NOMO-1 (cell line): ENCODE data around the gene RNF180.
"Not testable (repeated sequence)": the region's sequence is repeated elsewhere in the genome, so short reads cannot be mapped to it uniquely, and the experiment has no call there.

Source experiments
- DNase-seq, 2 experiments: peaks; one replicate each; lab custom pipeline; 2025; ENCODE audit not compliant: unreplicated experiment in 2 of 2; lab: John Stamatoyannopoulos, UW

Gene RNF180

GRCh38 chr5:64269164-64269563, 103.5 kb downstream of the RNF180 start:
- DNase-seq: peak; percentile 9 to 50

- no peak for DNase-seq
Measured at GRCh38 chr5:64273276-64273675, 107.6 kb downstream of the RNF180 start.

- no peak for DNase-seq
Measured at GRCh38 chr5:64285188-64286130, 119.8 kb downstream of the RNF180 start.

DNA sequence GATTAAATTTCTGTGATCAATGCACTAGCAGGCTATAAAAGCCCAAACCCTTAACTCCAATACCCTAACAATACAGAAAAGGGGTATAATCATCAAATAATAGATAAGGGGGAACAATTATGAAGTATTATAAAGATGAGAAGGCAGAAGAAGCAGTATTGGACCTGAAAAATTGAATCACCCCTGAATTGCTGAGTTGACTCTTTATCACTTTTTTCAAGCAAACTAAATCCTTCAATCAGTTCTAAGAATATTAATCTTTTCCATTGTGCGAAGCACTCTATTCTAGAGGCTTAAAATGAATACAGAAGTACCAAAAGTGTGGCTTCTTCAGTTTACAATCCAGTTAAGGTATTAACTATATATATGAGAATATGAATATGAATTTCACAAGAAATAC, 120.7 kb downstream of the RNF180 start:
- no peak for DNase-seq

- DNase-seq: not testable (repeated sequence)
Measured at GRCh38 chr5:64288496-64288895, 122.9 kb downstream of the RNF180 start.

GRCh38 chr5:64292611-64293215, 127.1 kb downstream of the RNF180 start:
- no peak for DNase-seq

- no peak for DNase-seq
Measured at GRCh38 chr5:64295101-64295500, 129.5 kb downstream of the RNF180 start.

GRCh38 chr5:64298586-64298985, 132.9 kb downstream of the RNF180 start:
- no peak for DNase-seq

DNA sequence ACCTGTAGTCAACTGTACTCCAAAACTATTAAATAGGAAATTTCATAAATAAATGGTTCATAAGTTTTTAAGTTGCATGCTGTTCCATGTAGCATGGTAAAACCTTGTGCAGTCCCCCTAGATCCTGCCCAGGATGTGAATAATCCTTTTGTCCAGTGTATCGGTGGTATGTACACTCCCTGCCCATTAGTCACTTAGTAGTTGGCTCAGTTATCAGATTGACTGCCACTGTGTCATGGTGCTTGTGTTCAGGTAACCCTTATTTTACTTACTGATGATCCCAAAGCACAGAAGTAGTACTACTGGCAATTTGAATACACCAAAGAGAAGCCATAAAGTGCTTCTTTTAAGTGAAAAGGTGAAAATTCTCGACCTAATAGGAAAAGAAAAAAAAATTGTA, 134.2 kb downstream of the RNF180 start:
- DNase-seq: no peak

DNA sequence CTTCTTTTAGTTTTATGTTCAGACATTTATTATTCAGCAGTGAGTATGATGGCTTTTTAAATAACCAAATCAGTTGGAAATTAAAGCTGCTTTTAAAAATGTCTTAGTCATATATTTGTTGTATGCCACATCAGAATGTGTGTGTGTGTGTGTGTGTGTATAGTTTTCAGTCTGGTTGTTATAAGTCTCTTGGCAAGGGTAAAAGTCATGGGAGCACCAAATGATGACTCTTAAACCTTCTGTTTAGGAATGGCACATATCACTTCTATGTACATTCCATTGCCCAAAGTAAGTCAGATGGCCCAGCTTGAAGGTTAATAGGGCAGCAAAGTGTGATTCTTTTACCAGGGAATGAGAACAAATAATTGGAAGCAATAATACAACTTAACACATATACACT, 135.9 kb downstream of the RNF180 start:
- no peak for DNase-seq

GRCh38 chr5:64308135-64308534, 142.5 kb downstream of the RNF180 start:
- DNase-seq: no peak

DNA sequence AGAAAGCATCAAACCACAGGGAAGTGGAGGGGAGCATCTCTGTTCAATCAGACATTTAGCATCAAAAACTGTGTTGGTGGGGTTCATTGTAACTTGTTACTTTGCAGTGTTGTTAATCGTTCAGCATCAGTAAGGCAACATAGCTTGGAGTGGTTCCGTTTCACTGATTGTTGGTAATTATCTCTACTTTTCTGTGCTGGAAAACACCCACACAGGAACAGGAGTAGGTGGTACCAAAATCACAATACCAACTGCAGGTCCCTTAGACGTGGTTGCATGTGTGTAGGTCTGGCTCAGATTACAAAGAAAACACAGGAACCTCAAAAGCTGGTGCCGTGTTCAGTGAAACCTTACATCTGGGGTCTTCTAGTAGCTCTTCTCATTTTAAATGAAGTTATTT, 146.8 kb downstream of the RNF180 start:
- DNase-seq: no peak

DNA sequence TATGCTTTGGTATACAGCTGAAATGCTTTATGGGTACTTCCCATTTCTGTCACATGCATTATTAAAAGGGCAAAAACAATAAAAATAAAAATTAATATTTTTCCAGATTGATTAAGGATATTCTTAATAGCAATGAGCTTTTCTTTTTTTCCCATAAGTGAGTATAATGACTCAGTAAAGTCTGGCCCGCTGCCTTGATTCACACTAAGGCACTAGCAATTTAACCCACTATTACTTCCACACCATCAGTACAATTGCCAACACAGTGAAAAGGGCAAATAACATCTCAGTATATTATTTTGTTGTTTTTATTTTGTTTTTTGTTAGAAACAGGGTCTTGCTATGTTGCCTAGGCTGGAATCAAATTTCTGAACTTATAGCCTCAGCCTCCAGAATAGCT, 150.1 kb downstream of the RNF180 start:
- no peak for DNase-seq

GRCh38 chr5:64318175-64318574, 152.5 kb downstream of the RNF180 start:
- no peak for DNase-seq

- no peak for DNase-seq
Measured at GRCh38 chr5:64323591-64323990, 157.9 kb downstream of the RNF180 start.

DNA sequence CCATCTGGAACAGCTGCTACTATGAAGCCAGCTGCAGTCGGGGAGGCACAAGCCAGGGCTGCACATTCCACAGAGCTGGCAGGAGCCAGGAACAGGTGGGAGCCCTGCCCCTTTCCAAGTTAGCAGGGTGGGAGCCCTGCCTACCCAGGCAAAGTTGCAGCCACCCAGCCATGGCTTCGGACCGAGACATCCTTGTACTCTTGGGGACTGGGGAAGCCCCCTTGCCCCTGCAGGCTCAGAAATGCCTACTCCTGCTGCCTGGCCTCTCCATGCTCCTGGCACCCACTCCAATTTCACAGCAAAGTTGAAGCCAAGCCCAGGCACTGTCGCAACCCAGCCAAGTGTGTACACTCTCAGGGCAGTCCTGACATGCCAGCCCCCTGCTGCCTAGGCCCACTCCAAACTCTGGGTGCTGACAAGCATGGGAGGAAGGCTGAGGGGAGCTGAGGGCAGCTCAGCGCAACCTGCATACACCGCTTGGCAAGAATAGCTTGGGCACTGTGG, 165.1 kb downstream of the RNF180 start:
- DNase-seq: no peak

DNA sequence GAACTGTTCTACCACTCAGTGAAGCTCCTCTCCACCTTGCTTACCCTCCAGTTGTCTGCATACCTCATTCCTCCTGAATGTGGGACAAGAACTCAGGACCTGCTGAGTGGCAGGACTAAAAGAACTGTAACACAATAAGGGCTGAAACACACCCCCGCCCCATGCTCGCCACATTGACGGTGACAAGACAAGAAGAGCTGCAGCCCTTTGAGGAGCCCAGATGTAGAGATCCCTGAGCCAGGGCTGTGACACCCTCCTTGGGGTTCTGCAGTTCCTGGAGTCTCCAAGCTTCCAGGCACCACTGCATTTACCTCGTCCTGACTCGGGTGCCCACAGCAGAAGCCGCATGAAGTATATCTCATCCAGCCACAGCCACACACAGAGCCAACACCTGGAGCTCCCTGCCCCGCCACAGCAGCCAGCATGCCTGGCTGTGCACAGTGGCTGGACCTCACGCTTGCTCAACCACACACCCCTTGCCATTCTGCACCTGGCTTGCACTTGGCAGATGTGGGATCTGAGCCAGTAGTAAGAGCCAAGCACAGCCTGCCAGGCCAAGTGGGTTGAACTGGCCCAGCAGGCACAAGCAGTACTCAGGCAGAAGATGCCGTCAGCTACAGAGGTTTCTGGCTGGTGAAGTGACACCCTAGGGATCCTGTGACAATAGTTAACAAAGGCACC, 166.1 kb downstream of the RNF180 start:
- no peak for DNase-seq

DNA sequence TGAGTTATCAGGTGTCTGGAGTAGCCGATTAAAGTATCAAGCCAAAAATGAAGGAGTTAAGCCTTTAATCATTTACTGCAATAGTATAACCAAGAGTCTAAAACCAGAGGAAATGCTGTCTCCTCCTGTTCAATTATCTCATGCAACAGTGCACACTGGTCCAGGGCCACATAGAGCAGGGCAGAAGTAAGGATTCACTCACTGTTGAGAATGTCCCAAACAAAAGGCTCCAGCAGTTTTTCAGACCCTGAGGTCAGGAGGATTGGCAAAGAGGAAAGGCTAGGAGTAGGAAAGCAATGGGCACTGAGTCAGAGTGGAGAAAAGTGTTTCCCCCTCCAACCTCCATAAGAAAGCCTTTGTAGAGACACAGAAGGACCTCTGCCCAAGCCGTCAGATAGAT, 168.2 kb downstream of the RNF180 start:
- no peak for DNase-seq

DNA sequence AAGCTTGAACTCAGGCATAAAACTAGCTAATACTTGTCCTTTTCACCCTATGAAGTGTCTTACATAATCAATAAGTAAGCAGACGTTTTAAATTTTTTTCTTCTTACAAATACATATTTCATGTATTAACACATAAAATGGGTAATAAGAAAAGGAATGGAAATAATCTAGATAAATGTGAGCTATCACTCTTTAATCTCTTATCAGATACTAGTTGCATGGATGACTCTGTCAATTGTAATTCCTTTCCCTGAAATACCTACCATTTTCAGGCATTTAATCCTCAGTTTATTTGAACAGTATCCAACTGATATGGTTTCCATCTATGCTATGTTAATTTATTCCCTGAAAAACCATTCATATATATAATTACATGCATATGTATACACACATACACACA, 174.1 kb downstream of the RNF180 start:
- no peak for DNase-seq

- DNase-seq: no peak
Measured at GRCh38 chr5:64340293-64340692, 174.7 kb downstream of the RNF180 start.

- no peak for DNase-seq
Measured at GRCh38 chr5:64341340-64341739, 175.7 kb downstream of the RNF180 start.
